Measurements from ENCODE around the gene TAC3. TPM values are rescaled to one million over a fixed set of nuclear protein-coding genes. Genes with fewer than 3 reads are reported as not detected.
"Not testable (repeated sequence)": the region's sequence is repeated elsewhere in the genome, so short reads cannot be mapped to it uniquely, and the experiment has no call there.

The TAC3 gene
- total RNA-seq, 1 donor from 2014 or later: not detected

GRCh38 chr12:56965124-56965523 lies 51.2 kb downstream of the TAC3 start:
- H3K27me3 ChIP-seq; H3K4me3 ChIP-seq; intact Hi-C loops (cut with DNase I); H3K27ac ChIP-seq; H3K4me1 ChIP-seq; DNase-seq (ENCODE audit: extremely low spot score in 2 of 2); H3K9me3 ChIP-seq; H3K36me3 ChIP-seq: not testable (repeated sequence)

- intact Hi-C loops (cut with DNase I); H3K27me3 ChIP-seq; H3K4me3 ChIP-seq; H3K4me1 ChIP-seq; H3K36me3 ChIP-seq; H3K27ac ChIP-seq; H3K9me3 ChIP-seq; DNase-seq (ENCODE audit: extremely low spot score in 2 of 2): not testable (repeated sequence)
Observed at GRCh38 chr12:56963557-56963956, 52.8 kb downstream of the TAC3 start.

GRCh38 chr12:56962247-56962646 lies 54.1 kb downstream of the TAC3 start:
- DNase-seq (ENCODE audit: extremely low spot score in 2 of 2); H3K27me3 ChIP-seq; H3K36me3 ChIP-seq; H3K4me3 ChIP-seq; H3K9me3 ChIP-seq; H3K4me1 ChIP-seq; intact Hi-C loops (cut with DNase I); H3K27ac ChIP-seq: not testable (repeated sequence)

Other genes starting within 250 kb of the TAC3 start
- 11.0 TPM for gene SDR9C7, start 82.1 kb downstream of the TAC3 start, total RNA-seq
- 2.9 TPM for gene RDH16, start 58.9 kb downstream of the TAC3 start, total RNA-seq
- 6.1 TPM for gene ZBTB39, start 10.0 kb downstream of the TAC3 start, total RNA-seq
- 1.2 TPM for gene MYO1A, start 33.6 kb upstream of the TAC3 start, total RNA-seq
- 7.1 TPM for gene NEMP1, start 62.3 kb upstream of the TAC3 start, total RNA-seq
- gene NAB2, start 72.6 kb upstream of the TAC3 start, total RNA-seq: 34.4 TPM
- 146 TPM for gene STAT6, start 94.8 kb upstream of the TAC3 start, total RNA-seq
- gene LRP1, start 112.0 kb upstream of the TAC3 start, total RNA-seq: 477 TPM
- gene LRP1-AS, start 131.1 kb upstream of the TAC3 start, total RNA-seq: not detected
- 3.2 TPM for gene NXPH4, start 200.3 kb upstream of the TAC3 start, total RNA-seq
- gene SHMT2, start 213.2 kb upstream of the TAC3 start, total RNA-seq: 54.0 TPM
- gene STAC3, start 234.7 kb upstream of the TAC3 start, total RNA-seq: 0.74 TPM